Liver (tissue), 3 donors: ENCODE results near the gene FALEC.

Source experiments
- CTCF ChIP-seq: fragments of 150-350 bp; IDR thresholded peaks from 2 replicates; pipeline ENCODE4 v1.5.1; 2017; ENCODE audit warnings: improper control_type of control experiment, low read depth, low read length; ENCODE audit not compliant: missing input control
- EGR1 ChIP-seq, 2 donors: IDR thresholded peaks; 2 replicates each; pipeline ENCODE4 v1.6.1; 2016 to 2018; ENCODE audit warnings: antibody characterized with exemption in 2 of 2, low read depth in 2 of 2
- FOXA1 ChIP-seq: IDR thresholded peaks from 2 replicates; pipeline ENCODE4 v1.6.1; 2016; ENCODE audit warnings: antibody characterized with exemption
- JUND ChIP-seq, 2 donors: IDR thresholded peaks; 2 replicates each; pipeline ENCODE4 v1.6.1; 2016; ENCODE audit warnings: antibody characterized with exemption in 2 of 2
- MAX ChIP-seq: IDR thresholded peaks from 2 replicates; pipeline ENCODE4 v1.6.1; 2016; ENCODE audit warnings: antibody characterized with exemption
- RAD21 ChIP-seq, 2 donors: IDR thresholded peaks; 2 replicates each; pipeline ENCODE4 v1.6.1; 2016; ENCODE audit warnings: antibody characterized with exemption in 2 of 2, mild to moderate bottlenecking in 2 of 2
- REST ChIP-seq: IDR thresholded peaks from 2 replicates; pipeline ENCODE4 v1.6.1; 2016; ENCODE audit warnings: antibody characterized with exemption, mild to moderate bottlenecking
- SP1 ChIP-seq: IDR thresholded peaks from 2 replicates; pipeline ENCODE4 v1.6.1; 2018; ENCODE audit warnings: antibody characterized with exemption, mild to moderate bottlenecking
- TAF1 ChIP-seq: conservative IDR thresholded peaks from 2 replicates; pipeline ENCODE4 v1.6.1; 2016; ENCODE audit warnings: antibody characterized with exemption, mild to moderate bottlenecking
- YY1 ChIP-seq: IDR thresholded peaks from 2 replicates; pipeline ENCODE4 v1.6.1; 2016; ENCODE audit warnings: antibody characterized with exemption, mild to moderate bottlenecking
- donor health status: healthy.
- donor health status: healthy.

- TF ChIP-seq MAX (no peak), YY1 (no peak), REST (peak; percentile 5), RAD21 (IDR thresholded peaks at IDR 0.05) (peak; percentile 45 to 53), FOXA1 (no peak), CTCF (peak; percentile 4), SP1 (peak; percentile 29), TAF1 (no peak), EGR1 (IDR thresholded peaks at IDR 0.05; ENCODE audit: low read depth in 2 of 2) (no peak), JUND (IDR thresholded peaks at IDR 0.05) (no peak)
These were observed 34.1 kb downstream of the FALEC start for GRCh38 chr1:150549496-150550221.
